HepG2 (cell line): Measurements from ENCODE around the gene CRIP1. TPM values are rescaled to one million over a fixed set of nuclear protein-coding genes. Genes with fewer than 3 reads are reported as not detected.

Experiments
- HNRNPL ChIP-seq: fragments of 200-400 bp; formaldehyde crosslinking; IDR thresholded peaks from 2 replicates; pipeline ENCODE4 v1.6.1; 2017; ENCODE audit warnings: mild to moderate bottlenecking, low read depth, low read length
- MTA3 ChIP-seq: sonication (generic); formaldehyde crosslinking; IDR thresholded peaks from 2 replicates; pipeline ENCODE4 v1.4.0; 2020; ENCODE audit warnings: missing genetic modification reagents
- SOX6 ChIP-seq, 2 experiments: fragments of 450-650 bp in 1 of 2; sonication (generic) in 1 of 2; formaldehyde crosslinking in 1 of 2; IDR thresholded peaks; 2 replicates each; pipeline versions ENCODE4 v1.4.0 to v1.6.1; 2017 to 2020; ENCODE audit warnings: antibody characterized with exemption in 1 of 2, mild to moderate bottlenecking in 1 of 2, missing genetic modification reagents in 1 of 2
- polyA plus RNA-seq, 8 experiments: library from polyadenylated mRNA; depleted of rRNA in 3 of 8; stranded (reverse) in 7 of 8; unstranded in 1 of 8; fragments of >200 nt; fragmentation: Illumina TruSeq in 4 of 8; extraction: Trizol in 4 of 8; gene quantifications; 2 replicates each; pipeline versions ENCODE4 v1.2.1 to v1.2.3, GENCODE V29; 2011 to 2016; ENCODE audit warnings: low read depth in 4 of 8, missing spikeins in 1 of 8, mixed read lengths in 1 of 8; ENCODE audit not compliant: insufficient read depth in 1 of 8
- total RNA-seq, 5 experiments: library from RNA; depleted of rRNA; stranded (reverse); fragments of >200 nt; fragmentation: Illumina TruSeq; extraction: Trizol; gene quantifications; 2 replicates each; pipeline ENCODE4 v1.2.3, GENCODE V29; 2016; ENCODE audit warnings: low read depth in 1 of 5
- TF ChIP-seq, protein P1 (sequence below): sonication (generic); formaldehyde crosslinking; IDR thresholded peaks from 2 replicates; pipeline ENCODE4 v1.4.0; 2020; ENCODE audit warnings: missing genetic modification reagents
- TF ChIP-seq, protein P2 (sequence below): sonication (generic); formaldehyde crosslinking; conservative IDR thresholded peaks from 2 replicates; pipeline ENCODE4 v1.4.0; 2020; ENCODE audit warnings: mild to moderate bottlenecking, missing genetic modification reagents, moderate library complexity

CRIP1 gene
- total and polyA plus RNA-seq, 2 of the 13 experiments (the other 11 are each of a cell fraction or from before 2014, with no cell fraction given), result 53.9 to 59.5 TPM

DNA sequence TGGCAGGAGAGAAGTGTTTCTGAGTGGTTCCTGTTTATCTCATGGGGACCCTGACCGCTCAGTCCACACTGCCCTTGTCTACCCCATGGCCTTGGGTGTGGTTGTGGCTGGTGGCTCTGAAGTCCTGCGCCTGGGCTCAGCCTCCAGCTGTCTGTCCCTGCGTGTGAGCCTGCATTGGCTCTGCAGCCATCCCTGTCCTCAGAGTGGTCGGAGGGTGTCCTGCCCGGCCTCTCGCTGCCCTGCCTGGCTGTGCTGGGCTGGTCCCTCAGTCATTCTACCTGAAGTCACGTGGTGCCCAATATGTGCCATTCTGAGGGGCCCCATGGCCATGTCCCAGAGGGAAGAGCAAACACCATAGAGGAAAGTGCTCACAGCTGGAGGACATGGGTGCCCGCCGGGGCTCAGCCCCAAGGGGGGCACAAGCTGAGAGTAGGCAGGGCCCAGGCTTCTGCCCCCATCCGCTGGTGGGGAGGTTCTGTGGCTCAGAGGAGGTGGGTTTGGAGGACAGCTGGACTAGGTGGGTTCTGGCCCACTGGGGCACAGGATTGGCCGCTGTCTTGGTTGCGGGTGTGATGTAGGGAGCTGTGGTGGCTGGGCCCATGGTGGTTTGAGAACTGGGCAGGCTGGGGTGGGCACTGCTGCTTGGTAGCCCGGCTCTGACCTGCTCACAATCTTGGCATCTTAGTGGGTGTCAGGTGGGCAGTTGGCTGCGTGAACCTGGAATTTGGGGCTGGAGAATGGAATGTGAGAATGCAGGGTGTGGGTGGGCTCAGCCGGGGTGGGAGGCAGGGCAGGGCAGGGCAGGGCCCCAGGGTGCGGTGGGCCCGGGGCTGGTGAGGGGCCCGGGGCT, 16.0 kb downstream of the CRIP1 start (continued):
- TF ChIP-seq, protein P1, sequence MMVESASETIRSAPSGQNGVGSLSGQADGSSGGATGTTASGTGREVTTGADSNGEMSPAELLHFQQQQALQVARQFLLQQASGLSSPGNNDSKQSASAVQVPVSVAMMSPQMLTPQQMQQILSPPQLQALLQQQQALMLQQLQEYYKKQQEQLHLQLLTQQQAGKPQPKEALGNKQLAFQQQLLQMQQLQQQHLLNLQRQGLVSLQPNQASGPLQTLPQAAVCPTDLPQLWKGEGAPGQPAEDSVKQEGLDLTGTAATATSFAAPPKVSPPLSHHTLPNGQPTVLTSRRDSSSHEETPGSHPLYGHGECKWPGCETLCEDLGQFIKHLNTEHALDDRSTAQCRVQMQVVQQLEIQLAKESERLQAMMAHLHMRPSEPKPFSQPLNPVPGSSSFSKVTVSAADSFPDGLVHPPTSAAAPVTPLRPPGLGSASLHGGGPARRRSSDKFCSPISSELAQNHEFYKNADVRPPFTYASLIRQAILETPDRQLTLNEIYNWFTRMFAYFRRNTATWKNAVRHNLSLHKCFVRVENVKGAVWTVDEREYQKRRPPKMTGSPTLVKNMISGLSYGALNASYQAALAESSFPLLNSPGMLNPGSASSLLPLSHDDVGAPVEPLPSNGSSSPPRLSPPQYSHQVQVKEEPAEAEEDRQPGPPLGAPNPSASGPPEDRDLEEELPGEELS, result 0 out of 2 replicates have a peak, but pooled peaks have one; percentile 11
- TF ChIP-seq MTA3 (CRISPR knock-in tag), result no peak
- TF ChIP-seq HNRNPL, result peak; percentile 78; the same call in 1 of the 2 replicates
- TF ChIP-seq SOX6 (IDR thresholded peaks at IDR 0.05), result no peak
- 0 out of 2 replicates have a peak, but pooled peaks have one; percentile 20 for TF ChIP-seq SOX6 (CRISPR knock-in tag; IDR thresholded peaks at IDR 0.05)
- TF ChIP-seq, protein P2, sequence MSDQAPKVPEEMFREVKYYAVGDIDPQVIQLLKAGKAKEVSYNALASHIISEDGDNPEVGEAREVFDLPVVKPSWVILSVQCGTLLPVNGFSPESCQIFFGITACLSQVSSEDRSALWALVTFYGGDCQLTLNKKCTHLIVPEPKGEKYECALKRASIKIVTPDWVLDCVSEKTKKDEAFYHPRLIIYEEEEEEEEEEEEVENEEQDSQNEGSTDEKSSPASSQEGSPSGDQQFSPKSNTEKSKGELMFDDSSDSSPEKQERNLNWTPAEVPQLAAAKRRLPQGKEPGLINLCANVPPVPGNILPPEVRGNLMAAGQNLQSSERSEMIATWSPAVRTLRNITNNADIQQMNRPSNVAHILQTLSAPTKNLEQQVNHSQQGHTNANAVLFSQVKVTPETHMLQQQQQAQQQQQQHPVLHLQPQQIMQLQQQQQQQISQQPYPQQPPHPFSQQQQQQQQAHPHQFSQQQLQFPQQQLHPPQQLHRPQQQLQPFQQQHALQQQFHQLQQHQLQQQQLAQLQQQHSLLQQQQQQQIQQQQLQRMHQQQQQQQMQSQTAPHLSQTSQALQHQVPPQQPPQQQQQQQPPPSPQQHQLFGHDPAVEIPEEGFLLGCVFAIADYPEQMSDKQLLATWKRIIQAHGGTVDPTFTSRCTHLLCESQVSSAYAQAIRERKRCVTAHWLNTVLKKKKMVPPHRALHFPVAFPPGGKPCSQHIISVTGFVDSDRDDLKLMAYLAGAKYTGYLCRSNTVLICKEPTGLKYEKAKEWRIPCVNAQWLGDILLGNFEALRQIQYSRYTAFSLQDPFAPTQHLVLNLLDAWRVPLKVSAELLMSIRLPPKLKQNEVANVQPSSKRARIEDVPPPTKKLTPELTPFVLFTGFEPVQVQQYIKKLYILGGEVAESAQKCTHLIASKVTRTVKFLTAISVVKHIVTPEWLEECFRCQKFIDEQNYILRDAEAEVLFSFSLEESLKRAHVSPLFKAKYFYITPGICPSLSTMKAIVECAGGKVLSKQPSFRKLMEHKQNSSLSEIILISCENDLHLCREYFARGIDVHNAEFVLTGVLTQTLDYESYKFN (CRISPR knock-in tag), result peak; percentile 21; the same call in 1 of the 2 replicates
- TF ChIP-seq, all 625 proteins: peak for 14
